ENCODE results near the gene SRA1. TPM values are rescaled to one million over a fixed set of nuclear protein-coding genes. Genes with fewer than 3 reads are reported as not detected.

The SRA1 gene
- total RNA-seq = 50.7 and 58.3 TPM in 2 replicates

DNA sequence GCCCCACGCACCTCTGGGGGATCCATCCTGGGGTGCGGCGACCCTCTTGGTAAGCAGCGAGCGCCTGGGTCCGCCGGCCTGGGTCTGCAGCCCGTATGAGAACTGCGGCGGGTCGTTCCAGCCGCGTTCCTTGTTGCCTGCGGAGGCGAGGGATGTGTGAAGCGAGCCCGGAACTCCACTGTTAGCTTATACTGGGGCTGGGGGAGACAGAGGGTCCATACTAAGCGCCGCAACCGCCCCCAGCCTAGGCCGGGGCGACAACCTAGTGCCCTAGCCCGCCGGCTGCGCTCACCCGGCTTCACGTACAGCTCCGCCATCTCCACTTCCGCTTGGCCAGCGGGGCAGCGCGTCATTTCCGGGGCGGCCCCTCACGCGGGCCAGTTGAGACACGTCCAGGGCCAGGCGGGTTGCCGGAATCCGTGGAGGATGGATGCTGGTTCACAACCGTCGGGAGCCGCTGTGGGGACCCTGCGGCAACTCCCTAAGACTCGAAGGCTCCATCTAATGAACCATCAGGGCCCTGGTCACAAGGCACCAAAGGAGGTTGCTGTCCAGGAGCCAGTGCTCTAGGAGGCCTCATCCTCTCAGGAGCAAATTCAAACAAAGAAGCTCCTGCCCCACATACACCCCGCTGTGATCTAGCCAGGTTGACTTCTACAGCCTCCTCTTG lies at the start of gene SRA1:
SRA1 (minus strand) TSS at position 338 of the 670 bp plus-strand sequence; CDS start at position 317, 21 bp downstream.

DNA sequence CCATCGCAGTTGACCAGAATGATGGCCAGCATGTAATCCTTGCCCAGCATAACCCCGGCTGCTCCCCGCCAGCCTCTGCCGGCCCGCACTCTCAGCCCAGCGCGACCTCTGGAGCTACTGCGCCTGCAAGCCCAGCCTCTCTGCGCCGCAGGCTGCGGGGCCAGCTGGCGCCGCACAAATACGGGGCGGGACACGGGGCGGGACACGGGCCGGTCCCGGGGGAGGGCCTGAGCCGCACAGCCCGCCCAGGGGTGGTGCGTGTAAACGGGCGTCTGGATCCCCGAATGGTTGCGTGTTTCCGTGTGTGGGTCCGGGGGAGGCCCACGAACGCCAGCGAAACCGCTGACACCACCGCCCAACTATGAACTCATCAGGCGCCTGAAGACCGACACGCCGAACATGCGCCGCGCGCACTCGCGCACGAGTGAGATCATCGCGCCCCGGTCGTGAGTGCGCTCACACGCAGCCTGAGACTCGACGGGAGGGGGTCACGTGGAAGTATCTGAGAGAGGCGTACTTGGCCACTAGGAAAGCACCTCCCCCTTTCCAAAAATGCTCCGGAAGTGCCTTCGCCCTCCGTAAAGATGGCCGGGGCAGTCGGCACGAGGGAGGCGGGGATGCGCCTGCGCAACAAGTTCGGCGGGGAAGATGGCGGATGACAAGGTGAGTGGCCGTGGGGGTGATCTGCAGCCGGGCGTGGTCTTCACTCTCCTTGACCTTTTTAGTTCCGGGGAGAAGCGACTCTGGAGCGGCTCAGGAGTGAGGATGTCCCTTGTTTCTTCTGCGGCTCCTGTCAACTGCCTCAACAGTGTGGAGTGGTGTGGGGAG lies 7.1 kb upstream of the SRA1 start, which contains the start of the genes APBB3 and SLC35A4:
APBB3 (minus strand) TSS at position 403 of the 828 bp plus-strand sequence; CDS start at position 50, 353 bp downstream.
SLC35A4 (plus strand) TSS at position 633 of the 828 bp plus-strand sequence. CDS start 2,342 bp downstream, outside the sequence.

DNA sequence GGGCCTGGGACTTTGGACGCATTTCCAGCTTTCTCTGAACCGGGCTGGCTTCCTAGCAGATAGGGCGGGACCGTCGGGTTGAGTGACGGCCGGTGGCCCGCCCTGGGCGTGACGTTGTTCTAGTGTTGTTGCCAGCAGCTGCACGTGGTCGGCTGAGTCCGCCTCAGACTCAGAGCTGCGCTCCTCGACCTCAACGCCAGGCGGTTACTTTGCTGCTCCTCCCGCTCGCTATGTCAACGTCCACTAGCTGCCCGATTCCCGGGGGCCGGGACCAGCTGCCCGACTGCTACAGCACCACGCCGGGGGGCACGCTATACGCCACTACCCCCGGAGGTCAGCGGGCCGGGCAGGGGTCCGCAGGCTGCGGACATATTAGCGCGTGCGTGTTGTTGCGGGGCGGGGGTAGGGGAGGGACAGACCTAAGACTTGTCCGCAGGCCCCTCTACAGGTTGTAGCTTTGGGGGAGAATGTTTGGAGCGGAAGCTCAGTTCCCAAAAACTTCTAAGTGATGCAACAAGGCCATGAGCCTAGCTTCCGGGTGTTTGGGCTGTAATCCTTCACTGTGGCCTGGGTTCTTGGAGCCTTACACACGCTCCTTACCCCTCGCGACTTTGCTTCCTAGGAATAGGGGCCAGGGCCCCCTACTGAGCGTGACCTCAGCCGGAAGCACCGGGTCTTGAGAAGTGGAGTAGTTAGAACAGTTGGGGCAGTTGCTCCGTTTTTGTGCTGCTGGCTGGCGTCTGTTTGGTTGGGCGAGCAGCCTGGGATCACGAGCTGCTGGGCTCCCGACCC lies 9.6 kb downstream of the SRA1 start, which contains the start of gene EIF4EBP3:
EIF4EBP3 (plus strand) TSS at position 155 of the 792 bp plus-strand sequence; CDS start at position 231, 76 bp downstream.

Other genes with a start within 250 kb of the SRA1 start
- gene HBEGF, start 210.9 kb downstream of the SRA1 start, total RNA-seq = 2.4 and 3.5 TPM in 2 replicates
- not detected in 2 replicates for gene SLC4A9, start 197.3 kb downstream of the SRA1 start, total RNA-seq
- 22.5 and 23.8 TPM in 2 replicates for gene ANKHD1, start 155.6 kb downstream of the SRA1 start, total RNA-seq
- gene EIF4EBP3, start 9.8 kb downstream of the SRA1 start, total RNA-seq = 1.7 and 3.9 TPM in 2 replicates
- 8.2 and 10.9 TPM in 2 replicates for gene APBB3, start 7.1 kb upstream of the SRA1 start, total RNA-seq
- gene SLC35A4, start 7.4 kb upstream of the SRA1 start, total RNA-seq = 34.9 and 38.8 TPM in 2 replicates
- 0.17 TPM in 1 of 2 replicates, not detected in the other for gene CD14, start 75.7 kb upstream of the SRA1 start, total RNA-seq
- 10.6 and 14.6 TPM in 2 replicates for gene TMCO6, start 82.0 kb upstream of the SRA1 start, total RNA-seq
- 60.2 and 73.4 TPM in 2 replicates for gene NDUFA2, start 90.2 kb upstream of the SRA1 start, total RNA-seq
- gene IK, start 90.4 kb upstream of the SRA1 start, total RNA-seq = 58.7 and 73.3 TPM in 2 replicates
- 15.9 and 17.0 TPM in 2 replicates for gene WDR55, start 107.4 kb upstream of the SRA1 start, total RNA-seq
- 0.15 and 0.67 TPM in 2 replicates for gene DND1, start 116.1 kb upstream of the SRA1 start, total RNA-seq
- 70.8 and 73.6 TPM in 2 replicates for gene HARS1, start 133.9 kb upstream of the SRA1 start, total RNA-seq
- gene HARS2, start 134.0 kb upstream of the SRA1 start, total RNA-seq = 21.3 and 27.2 TPM in 2 replicates
- gene ZMAT2, start 143.0 kb upstream of the SRA1 start, total RNA-seq = 16.5 and 25.6 TPM in 2 replicates
- not detected in 2 replicates for gene PCDHA1, start 228.7 kb upstream of the SRA1 start, total RNA-seq
- gene PCDHA2, start 237.4 kb upstream of the SRA1 start, total RNA-seq = not detected in 2 replicates
- under 0.01 TPM in 1 of 2 replicates, not detected in the other for gene PCDHA3, start 243.6 kb upstream of the SRA1 start, total RNA-seq
- gene PCDHA4, start 249.6 kb upstream of the SRA1 start, total RNA-seq = under 0.01 TPM in 2 replicates

All from bronchus fibroblast of lung (primary cell).